Caco-2 (cell line): ENCODE measurements around the gene HIRA. TPM values are rescaled to one million over a fixed set of nuclear protein-coding genes. Genes with fewer than 3 reads are reported as not detected.

Source experiments
- BruUV-seq: library from RNA; stranded (reverse); fragments of 400-500 nt; replicated peaks from 2 replicates; lab custom pipeline; 2021; lab: Mats Ljungman, UMichigan
- CTCF ChIA-PET: fragments of 300-600 bp; sonication (Branson Sonifier 250); formaldehyde crosslinking; loops from one replicate; lab custom pipeline; 2022; ENCODE audit warnings: antibody characterized with exemption; lab: Charles Lee
- POLR2A ChIA-PET: fragments of 300-600 bp; sonication (Branson Sonifier 250); formaldehyde crosslinking; loops from one replicate; lab custom pipeline; 2022; ENCODE audit warnings: antibody characterized with exemption; lab: Charles Lee
- DNase-seq, 2 experiments: peaks; one replicate each; pipeline versions ENCODE4 v3.0.0 to v3.0.0-alpha.2; 2020 to 2022
- H3K27me3 ChIP-seq: replicated peaks from 2 replicates; pipeline ENCODE4 v1.6.0; 2011; ENCODE audit warnings: low read length; ENCODE audit not compliant: control insufficient read depth, insufficient read depth
- H3K36me3 ChIP-seq: 2 replicates; pipeline ENCODE4 v1.5.1; 2011; ENCODE audit warnings: low read length; ENCODE audit not compliant: control insufficient read depth, insufficient read depth
- H3K4me1 ChIP-seq: fragments of 250-450 bp; sonication (Bioruptor Pico); 2 replicates; pipeline ENCODE4 v1.5.1; 2020; ENCODE audit warnings: mild to moderate bottlenecking
- H3K4me3 ChIP-seq: 2 replicates; pipeline ENCODE4 v1.5.1; 2011; ENCODE audit warnings: low read depth, mild to moderate bottlenecking, control low read depth, low read length
- H3K9me3 ChIP-seq: fragments of 250-450 bp; sonication (Bioruptor Pico); 2 replicates; pipeline ENCODE4 v1.5.1; 2020; ENCODE audit warnings: mild to moderate bottlenecking, moderate library complexity
- H3K27ac Mint-ChIP-seq: one replicate; pipeline ENCODE4 v1.8.0; 2022; ENCODE audit warnings: mixed read lengths; ENCODE audit not compliant: unreplicated experiment
- H3K27me3 Mint-ChIP-seq: one replicate; pipeline ENCODE4 v1.8.0; 2022; ENCODE audit warnings: mixed read lengths; ENCODE audit not compliant: insufficient read depth, unreplicated experiment
- H3K36me3 Mint-ChIP-seq: one replicate; pipeline ENCODE4 v1.8.0; 2022; ENCODE audit warnings: mild to moderate bottlenecking, mixed read lengths; ENCODE audit not compliant: insufficient read depth, unreplicated experiment
- H3K4me1 Mint-ChIP-seq: one replicate; pipeline ENCODE4 v1.8.0; 2022; ENCODE audit warnings: low read depth, mixed read lengths; ENCODE audit not compliant: unreplicated experiment
- H3K4me3 Mint-ChIP-seq: one replicate; pipeline ENCODE4 v1.8.0; 2022; ENCODE audit warnings: mild to moderate bottlenecking, moderate library complexity, mixed read lengths; ENCODE audit not compliant: unreplicated experiment
- H3K9me3 Mint-ChIP-seq: one replicate; pipeline ENCODE4 v1.8.0; 2022; ENCODE audit warnings: mixed read lengths; ENCODE audit not compliant: unreplicated experiment
- intact Hi-C: fragments of 100-400 bp; cut with micrococcal nuclease; formaldehyde crosslinking; loops from one replicate; pipeline ENCODE4 v1.10.0; 2022; ENCODE audit not compliant: unreplicated experiment
- total RNA-seq: library from RNA; stranded (reverse); gene quantifications from 2 replicates; pipeline ENCODE4 v1.2.3, GENCODE V29; 2022
- TF ChIP-seq, protein P1 (sequence below), 2 experiments: fragments of 200-600 bp in 1 of 2; IDR thresholded peaks; 1 replicate in 1 of 2; 2 replicates in 1 of 2; pipeline versions ENCODE4 v1.5.1 to v1.8.0; 2011 to 2022; ENCODE audit warnings: antibody characterized with exemption in 1 of 2, control low read depth in 1 of 2, inconsistent platforms in 1 of 2, low read depth in 1 of 2, low read length in 1 of 2, mild to moderate bottlenecking in 1 of 2, moderate library complexity in 1 of 2; ENCODE audit not compliant: insufficient read depth in 1 of 2, severe bottlenecking in 1 of 2, unreplicated experiment in 1 of 2

The HIRA gene
- total RNA-seq, 1 experiment from 2014 or later: 60.1 TPM

DNA sequence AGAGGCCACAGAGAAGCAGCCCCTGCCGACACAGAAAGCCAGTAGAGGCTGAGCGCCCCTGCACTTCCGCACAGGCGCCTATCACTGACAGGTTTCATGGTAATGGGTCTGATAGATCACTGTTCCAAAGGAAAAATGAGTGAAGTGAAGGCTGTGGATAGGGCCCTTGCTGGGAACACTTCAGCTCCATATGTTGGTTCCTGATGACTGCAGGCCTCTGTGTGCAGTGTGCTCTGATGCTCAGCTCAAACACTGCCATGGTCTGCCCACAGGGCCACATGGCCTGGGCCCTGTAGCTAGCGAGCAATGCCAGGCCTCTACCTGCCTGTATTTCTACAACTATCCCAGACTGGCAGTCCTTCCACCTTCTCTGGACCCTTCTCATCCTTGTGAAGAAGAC is 77.3 kb downstream of the HIRA start:
- no peak overlapping the region for H3K4me3 Mint-ChIP-seq
- no peaks in the 10 kb centered on the region for H3K27me3 ChIP-seq
- POLR2A ChIA-PET: no interaction called here
- H3K9me3 Mint-ChIP-seq: no peaks in the 10 kb centered on the region
- intact Hi-C loops: no loop called here
- TF ChIP-seq, protein P1, sequence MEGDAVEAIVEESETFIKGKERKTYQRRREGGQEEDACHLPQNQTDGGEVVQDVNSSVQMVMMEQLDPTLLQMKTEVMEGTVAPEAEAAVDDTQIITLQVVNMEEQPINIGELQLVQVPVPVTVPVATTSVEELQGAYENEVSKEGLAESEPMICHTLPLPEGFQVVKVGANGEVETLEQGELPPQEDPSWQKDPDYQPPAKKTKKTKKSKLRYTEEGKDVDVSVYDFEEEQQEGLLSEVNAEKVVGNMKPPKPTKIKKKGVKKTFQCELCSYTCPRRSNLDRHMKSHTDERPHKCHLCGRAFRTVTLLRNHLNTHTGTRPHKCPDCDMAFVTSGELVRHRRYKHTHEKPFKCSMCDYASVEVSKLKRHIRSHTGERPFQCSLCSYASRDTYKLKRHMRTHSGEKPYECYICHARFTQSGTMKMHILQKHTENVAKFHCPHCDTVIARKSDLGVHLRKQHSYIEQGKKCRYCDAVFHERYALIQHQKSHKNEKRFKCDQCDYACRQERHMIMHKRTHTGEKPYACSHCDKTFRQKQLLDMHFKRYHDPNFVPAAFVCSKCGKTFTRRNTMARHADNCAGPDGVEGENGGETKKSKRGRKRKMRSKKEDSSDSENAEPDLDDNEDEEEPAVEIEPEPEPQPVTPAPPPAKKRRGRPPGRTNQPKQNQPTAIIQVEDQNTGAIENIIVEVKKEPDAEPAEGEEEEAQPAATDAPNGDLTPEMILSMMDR (IDR thresholded peaks at IDR 0.05; ENCODE audit: insufficient read depth in 1 of 2, low read depth in 1 of 2, low read length in 1 of 2, severe bottlenecking in 1 of 2, unreplicated experiment in 1 of 2): no peak
- H3K4me1 ChIP-seq: no peaks in the 10 kb centered on the region
- H3K36me3 Mint-ChIP-seq: peaks cover 48% of the 10 kb centered on the region
- DNase-seq: no peak
- peaks cover 4% of the 10 kb centered on the region for H3K36me3 ChIP-seq
- H3K4me1 Mint-ChIP-seq: no peaks in the 10 kb centered on the region
- no TSS peak for BruUV-seq
- no peak overlapping the region for H3K4me3 ChIP-seq
- CTCF ChIA-PET: no interaction called here
- H3K27ac Mint-ChIP-seq: no peak overlapping the region
- H3K9me3 ChIP-seq: no peaks in the 10 kb centered on the region
- no peaks in the 10 kb centered on the region for H3K27me3 Mint-ChIP-seq

DNA sequence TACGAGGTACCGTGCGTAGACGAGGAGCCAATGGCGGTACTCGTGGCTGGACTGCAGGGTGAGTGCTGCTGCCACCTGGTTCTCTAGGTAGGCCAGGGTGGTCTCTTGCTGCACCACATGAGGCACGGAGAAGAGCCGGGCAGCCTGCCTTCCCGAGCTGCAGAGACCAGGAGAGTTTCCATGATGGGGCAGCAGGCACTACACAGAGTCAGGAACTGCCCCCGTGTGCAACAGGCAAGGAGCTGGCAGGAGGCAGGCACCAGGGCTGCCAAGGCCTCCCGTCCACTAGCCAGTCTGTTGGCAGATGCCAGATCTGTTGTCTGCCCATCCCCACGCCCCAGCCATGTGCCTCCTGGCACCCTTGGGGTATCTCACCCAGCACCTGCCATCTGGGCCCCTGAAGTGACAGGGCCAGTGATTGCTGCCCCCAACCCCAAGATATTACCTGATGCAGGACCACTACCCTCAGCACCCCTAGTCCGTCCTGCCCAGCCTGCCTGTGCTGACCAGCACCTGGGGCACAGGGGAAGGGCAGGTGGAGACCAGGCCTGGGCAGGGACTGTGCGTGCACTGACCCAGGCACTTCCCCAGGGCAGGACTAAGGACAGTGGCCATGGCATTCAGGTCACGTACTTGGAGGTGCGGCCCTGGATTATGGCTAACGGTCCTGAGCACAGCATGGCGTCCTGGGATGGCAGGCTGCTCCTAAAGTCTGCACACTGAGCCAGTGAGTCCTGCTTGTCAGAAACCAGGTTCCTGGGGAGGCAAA is 78.0 kb downstream of the HIRA start:
- Mint-ChIP-seq H3K4me3 (no peak overlapping the region), H3K27ac (no peak overlapping the region), H3K4me1 (no peaks in the 10 kb centered on the region), H3K9me3 (no peaks in the 10 kb centered on the region), H3K36me3 (peaks cover 52% of the 10 kb centered on the region), H3K27me3 (no peaks in the 10 kb centered on the region)
- Histone ChIP-seq H3K36me3 (peaks cover 4% of the 10 kb centered on the region), H3K27me3 (no peaks in the 10 kb centered on the region), H3K4me3 (no peak overlapping the region), H3K4me1 (no peaks in the 10 kb centered on the region), H3K9me3 (no peaks in the 10 kb centered on the region)
- TF ChIP-seq, protein P1 (IDR thresholded peaks at IDR 0.05; ENCODE audit: insufficient read depth in 1 of 2, low read depth in 1 of 2, low read length in 1 of 2, severe bottlenecking in 1 of 2, unreplicated experiment in 1 of 2): no peak
- POLR2A ChIA-PET: no interaction called here
- intact Hi-C loops: no loop called here
- BruUV-seq: no TSS peak
- CTCF ChIA-PET: no interaction called here
- no peak for DNase-seq

DNA sequence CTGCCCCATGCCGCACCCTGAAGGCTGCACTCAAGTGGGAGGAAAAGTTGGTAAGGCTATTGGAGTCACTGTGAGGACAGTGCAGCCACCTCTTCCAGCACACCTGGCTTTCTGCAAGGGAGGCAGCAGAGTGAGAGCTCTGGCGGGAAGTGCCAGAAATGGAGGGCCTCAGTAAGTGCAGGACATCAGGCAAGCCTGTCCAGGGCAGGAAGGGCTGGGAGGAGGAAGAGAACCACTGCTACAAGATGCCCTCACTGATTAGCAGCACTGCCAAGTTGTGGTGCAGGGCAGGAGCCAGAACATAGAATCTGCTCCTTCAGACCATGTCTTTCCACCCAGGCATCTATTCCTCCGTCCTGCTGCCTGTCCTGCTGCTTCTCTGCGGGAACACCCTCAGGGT is 78.8 kb downstream of the HIRA start:
- Mint-ChIP-seq H3K4me3 (no peak overlapping the region), H3K9me3 (no peaks in the 10 kb centered on the region), H3K27ac (no peak overlapping the region), H3K4me1 (no peaks in the 10 kb centered on the region), H3K36me3 (peaks cover 46% of the 10 kb centered on the region), H3K27me3 (no peaks in the 10 kb centered on the region)
- TF ChIP-seq, protein P1 (IDR thresholded peaks at IDR 0.05; ENCODE audit: insufficient read depth in 1 of 2, low read depth in 1 of 2, low read length in 1 of 2, severe bottlenecking in 1 of 2, unreplicated experiment in 1 of 2): no peak
- no peaks in the 10 kb centered on the region for H3K27me3 ChIP-seq
- H3K4me1 ChIP-seq: no peaks in the 10 kb centered on the region
- intact Hi-C loops: no loop called here
- CTCF ChIA-PET: no interaction called here
- DNase-seq: no peak
- POLR2A ChIA-PET: no interaction called here
- H3K4me3 ChIP-seq: no peak overlapping the region
- no TSS peak for BruUV-seq
- peaks cover 4% of the 10 kb centered on the region for H3K36me3 ChIP-seq
- H3K9me3 ChIP-seq: no peaks in the 10 kb centered on the region
